ENCODE data around the gene IRF4. TPM values are rescaled to one million over a fixed set of nuclear protein-coding genes. Genes with fewer than 3 reads are reported as not detected.

Gene IRF4
- total RNA-seq, 1 donor from 2014 or later, result 6.0 TPM

DNA sequence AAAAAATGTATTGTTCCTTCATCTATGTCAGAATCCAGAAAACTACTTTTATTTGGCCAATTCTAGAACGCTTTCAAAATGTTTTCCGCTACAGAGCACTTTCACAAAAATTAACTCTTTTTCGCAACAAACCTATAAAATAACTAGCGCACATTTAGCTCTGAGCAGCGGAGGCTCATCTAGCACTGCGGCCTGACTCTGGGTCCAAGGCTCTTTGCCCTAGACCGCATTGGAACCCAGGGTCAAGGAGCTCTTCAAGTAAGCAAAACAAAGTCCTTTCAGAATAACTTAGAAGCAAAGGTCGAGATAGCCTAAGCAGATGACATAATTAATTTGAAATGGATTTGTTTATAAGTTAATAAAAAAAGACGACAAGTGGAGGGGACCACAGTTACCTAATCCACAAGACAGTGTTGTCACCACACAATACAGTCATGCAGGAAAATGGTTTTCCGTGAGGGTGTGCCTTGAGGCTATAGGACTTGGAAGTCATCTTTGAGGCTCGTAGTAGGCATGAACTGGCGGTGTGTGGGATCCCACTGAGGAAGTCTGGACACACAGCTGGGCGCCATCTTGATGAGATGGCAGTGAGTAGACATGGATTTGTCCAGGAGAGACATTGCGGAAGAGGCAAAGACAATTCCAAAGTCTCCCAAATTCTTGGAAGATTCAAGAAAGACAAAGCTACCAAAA, 29.2 kb upstream of the IRF4 start:
- TF ChIP-seq, protein P1, sequence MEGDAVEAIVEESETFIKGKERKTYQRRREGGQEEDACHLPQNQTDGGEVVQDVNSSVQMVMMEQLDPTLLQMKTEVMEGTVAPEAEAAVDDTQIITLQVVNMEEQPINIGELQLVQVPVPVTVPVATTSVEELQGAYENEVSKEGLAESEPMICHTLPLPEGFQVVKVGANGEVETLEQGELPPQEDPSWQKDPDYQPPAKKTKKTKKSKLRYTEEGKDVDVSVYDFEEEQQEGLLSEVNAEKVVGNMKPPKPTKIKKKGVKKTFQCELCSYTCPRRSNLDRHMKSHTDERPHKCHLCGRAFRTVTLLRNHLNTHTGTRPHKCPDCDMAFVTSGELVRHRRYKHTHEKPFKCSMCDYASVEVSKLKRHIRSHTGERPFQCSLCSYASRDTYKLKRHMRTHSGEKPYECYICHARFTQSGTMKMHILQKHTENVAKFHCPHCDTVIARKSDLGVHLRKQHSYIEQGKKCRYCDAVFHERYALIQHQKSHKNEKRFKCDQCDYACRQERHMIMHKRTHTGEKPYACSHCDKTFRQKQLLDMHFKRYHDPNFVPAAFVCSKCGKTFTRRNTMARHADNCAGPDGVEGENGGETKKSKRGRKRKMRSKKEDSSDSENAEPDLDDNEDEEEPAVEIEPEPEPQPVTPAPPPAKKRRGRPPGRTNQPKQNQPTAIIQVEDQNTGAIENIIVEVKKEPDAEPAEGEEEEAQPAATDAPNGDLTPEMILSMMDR (IDR thresholded peaks at IDR 0.05), result no peak
- no peak overlapping the region for H3K27ac ChIP-seq
- no peak for ATAC-seq
- intact Hi-C loops (cut with DNase I), result no loop called here
- DNase-seq, result no peak
- peaks cover 10% of the 10 kb centered on the region for H3K9me3 ChIP-seq
- no peaks in the 10 kb centered on the region for H3K4me1 ChIP-seq
- no peaks in the 10 kb centered on the region for H3K27me3 ChIP-seq (ENCODE audit: low read depth)
- no peaks in the 10 kb centered on the region for H3K36me3 ChIP-seq
- H3K4me3 ChIP-seq, result no peak overlapping the region

DNA sequence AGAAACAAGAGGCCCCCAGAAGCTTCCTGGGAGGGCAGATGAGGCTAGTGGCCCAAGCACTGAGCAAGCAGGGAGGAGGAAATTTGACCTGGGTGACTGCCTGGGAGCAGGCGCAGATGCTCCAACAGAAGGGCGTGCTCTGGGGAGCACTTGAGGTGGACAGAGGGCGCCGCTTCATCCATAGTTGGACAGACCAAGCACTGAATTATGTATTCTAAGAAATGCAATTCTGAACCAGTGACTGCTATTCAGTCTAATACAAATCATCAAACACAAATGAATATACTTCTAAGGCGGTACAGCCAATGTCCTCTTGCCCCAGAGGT, 28.7 kb upstream of the IRF4 start:
- no peaks in the 10 kb centered on the region for H3K36me3 ChIP-seq
- H3K4me3 ChIP-seq, result no peak overlapping the region
- intact Hi-C loops (cut with DNase I), result no loop called here
- DNase-seq, result no peak
- TF ChIP-seq, protein P1 (IDR thresholded peaks at IDR 0.05), result no peak
- no peaks in the 10 kb centered on the region for H3K4me1 ChIP-seq
- H3K9me3 ChIP-seq, result peaks cover 10% of the 10 kb centered on the region
- no peak overlapping the region for H3K27ac ChIP-seq
- ATAC-seq, result no peak
- H3K27me3 ChIP-seq (ENCODE audit: low read depth), result peaks cover 1% of the 10 kb centered on the region

GRCh38 chr6:363291-363690, 28.3 kb upstream of the IRF4 start:
- no peak overlapping the region for H3K27ac ChIP-seq
- DNase-seq (no peak), ATAC-seq (no peak)
- no peaks in the 10 kb centered on the region for H3K36me3 ChIP-seq
- peaks cover 10% of the 10 kb centered on the region for H3K9me3 ChIP-seq
- peaks cover 5% of the 10 kb centered on the region for H3K27me3 ChIP-seq (ENCODE audit: low read depth)
- TF ChIP-seq, protein P1 (IDR thresholded peaks at IDR 0.05), result no peak
- no peaks in the 10 kb centered on the region for H3K4me1 ChIP-seq
- H3K4me3 ChIP-seq, result no peak overlapping the region
- intact Hi-C loops (cut with DNase I), result no loop called here

DNA sequence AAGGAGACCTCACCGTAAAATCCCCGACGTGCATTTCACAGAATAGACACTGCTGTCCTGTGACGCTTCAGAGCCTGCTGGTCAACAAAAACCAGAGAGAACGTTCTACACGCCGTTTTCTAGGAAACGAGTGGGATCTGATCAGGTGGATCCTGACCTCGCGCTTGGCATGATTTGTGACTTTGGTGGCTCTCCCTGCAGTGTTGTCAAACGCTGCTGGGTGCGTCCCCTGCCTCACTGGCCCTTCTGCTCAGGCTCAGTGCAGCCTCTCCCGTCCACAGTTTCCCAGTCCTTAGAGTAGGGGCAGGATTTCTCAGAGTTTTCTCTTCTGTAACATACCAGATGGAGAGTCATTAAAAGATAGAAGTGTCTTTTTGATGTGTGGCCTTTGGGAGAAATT, 27.6 kb upstream of the IRF4 start:
- intact Hi-C loops (cut with DNase I), result no loop called here
- DNase-seq (no peak), ATAC-seq (no peak)
- TF ChIP-seq, protein P1 (IDR thresholded peaks at IDR 0.05), result no peak
- Histone ChIP-seq H3K27me3 (ENCODE audit: low read depth) (peaks cover 9% of the 10 kb centered on the region), H3K4me3 (no peak overlapping the region), H3K9me3 (peaks cover 10% of the 10 kb centered on the region), H3K4me1 (no peaks in the 10 kb centered on the region), H3K27ac (no peak overlapping the region), H3K36me3 (no peaks in the 10 kb centered on the region)

DNA sequence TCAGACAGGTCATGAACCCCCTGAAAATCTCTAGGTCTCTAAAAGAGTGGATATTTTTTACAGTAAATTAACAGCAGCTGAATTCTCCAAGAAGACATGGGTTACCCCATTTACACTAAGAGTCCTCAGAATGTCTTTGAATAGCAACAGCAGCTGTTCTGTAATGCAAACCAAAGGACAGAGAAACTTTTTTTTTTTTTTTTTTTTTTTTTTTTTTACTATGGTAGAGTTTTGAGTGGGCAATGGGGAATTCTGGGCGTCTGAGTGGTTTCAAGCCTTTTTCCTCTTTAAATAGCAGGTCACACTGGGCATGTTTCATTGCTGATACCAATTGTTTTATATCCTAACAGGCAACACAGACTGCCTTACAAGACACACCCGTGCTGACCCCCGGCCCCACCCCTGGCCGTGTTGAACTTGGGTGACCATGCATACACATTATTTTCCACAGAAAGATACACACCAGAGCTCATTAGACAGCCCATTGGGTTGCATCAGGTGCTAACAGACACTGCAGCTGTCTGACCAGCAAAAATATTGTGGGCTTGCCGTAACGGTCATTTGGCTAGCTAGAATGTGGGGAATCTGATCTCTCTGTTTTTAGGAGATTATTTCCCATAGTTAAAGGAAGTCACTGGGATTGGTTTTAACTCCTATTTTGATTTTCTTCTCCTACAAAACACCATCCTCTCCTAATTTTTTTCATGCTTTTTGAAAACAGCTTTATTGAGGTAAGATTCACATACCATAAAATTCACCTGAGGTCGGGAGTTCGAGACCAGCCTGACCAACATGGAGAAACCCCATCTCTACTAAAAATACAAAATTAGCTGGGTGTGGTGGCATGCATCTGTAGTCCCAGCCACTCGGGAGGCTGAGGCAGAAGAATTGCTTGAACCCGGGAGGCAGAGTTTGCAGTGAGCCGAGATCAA, 26.7 kb upstream of the IRF4 start:
- TF ChIP-seq, protein P1 (IDR thresholded peaks at IDR 0.05), result no peak

More for the DNA sequence above, 26.7 kb upstream of the IRF4 start:
- intact Hi-C loops (cut with DNase I), result no loop called here
- Histone ChIP-seq H3K36me3 (no peaks in the 10 kb centered on the region), H3K27me3 (ENCODE audit: low read depth) (peaks cover 19% of the 10 kb centered on the region), H3K27ac (no peak overlapping the region), H3K9me3 (peaks cover 10% of the 10 kb centered on the region), H3K4me3 (no peak overlapping the region), H3K4me1 (no peaks in the 10 kb centered on the region)
- ATAC-seq (no peak), DNase-seq (no peak)
